Measurements from ENCODE around the gene CD63.

The CD63 gene

DNA sequence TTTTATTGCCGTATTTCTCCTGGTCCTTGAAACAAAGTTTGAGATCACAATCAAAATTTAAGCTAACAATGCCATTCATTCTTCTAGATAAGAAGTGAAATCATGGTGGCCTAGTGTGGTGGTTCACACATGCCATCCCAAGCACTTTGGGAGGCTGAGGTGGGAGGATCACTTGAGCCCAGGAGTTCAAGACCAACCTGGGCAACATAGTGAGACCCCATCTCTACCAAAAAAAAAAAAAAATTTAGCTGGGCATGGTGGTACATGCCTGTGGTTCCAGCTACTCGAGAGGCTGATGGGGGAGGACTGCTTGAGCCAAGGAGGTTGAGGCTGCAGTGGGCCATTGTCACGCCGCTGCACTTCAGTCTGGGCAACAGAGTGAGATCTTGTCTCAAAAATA, 38.3 kb upstream of the CD63 start:
- Histone ChIP-seq H2AFZ (ENCODE audit: low read length) (no peak overlapping the region), H3K9ac (ENCODE audit: low read depth, low read length, poor library complexity, severe bottlenecking) (no peak overlapping the region), H3K4me2 (ENCODE audit: low read depth, low read length, poor library complexity, severe bottlenecking) (no peak overlapping the region), H4K20me1 (ENCODE audit: insufficient read depth, low read length, poor library complexity, severe bottlenecking) (no peaks in the 10 kb centered on the region), H3K9me3 (ENCODE audit: insufficient read depth, low read depth, low read length) (no peaks in the 10 kb centered on the region), H3K4me3 (ENCODE audit: low read length, poor library complexity, severe bottlenecking) (no peak overlapping the region), H3K79me2 (ENCODE audit: insufficient read depth, low read length) (peaks cover 17% of the 10 kb centered on the region; the same call in 1 of the 2 replicates), H3K9me2 (replicated peaks; ENCODE audit: low read depth, low read length) (no peaks in the 10 kb centered on the region), H3F3A (ENCODE audit: low read depth) (no peaks in the 10 kb centered on the region), H3K36me3 (ENCODE audit: insufficient read depth, low read length) (peaks cover 66% of the 10 kb centered on the region; the same call in 1 of the 2 replicates), H3K4me1 (ENCODE audit: insufficient read depth, low read length, poor library complexity, severe bottlenecking) (no peaks in the 10 kb centered on the region), H3K27me3 (ENCODE audit: insufficient read depth, low read length, poor library complexity, severe bottlenecking) (no peaks in the 10 kb centered on the region)
- TF ChIP-seq, protein P1, sequence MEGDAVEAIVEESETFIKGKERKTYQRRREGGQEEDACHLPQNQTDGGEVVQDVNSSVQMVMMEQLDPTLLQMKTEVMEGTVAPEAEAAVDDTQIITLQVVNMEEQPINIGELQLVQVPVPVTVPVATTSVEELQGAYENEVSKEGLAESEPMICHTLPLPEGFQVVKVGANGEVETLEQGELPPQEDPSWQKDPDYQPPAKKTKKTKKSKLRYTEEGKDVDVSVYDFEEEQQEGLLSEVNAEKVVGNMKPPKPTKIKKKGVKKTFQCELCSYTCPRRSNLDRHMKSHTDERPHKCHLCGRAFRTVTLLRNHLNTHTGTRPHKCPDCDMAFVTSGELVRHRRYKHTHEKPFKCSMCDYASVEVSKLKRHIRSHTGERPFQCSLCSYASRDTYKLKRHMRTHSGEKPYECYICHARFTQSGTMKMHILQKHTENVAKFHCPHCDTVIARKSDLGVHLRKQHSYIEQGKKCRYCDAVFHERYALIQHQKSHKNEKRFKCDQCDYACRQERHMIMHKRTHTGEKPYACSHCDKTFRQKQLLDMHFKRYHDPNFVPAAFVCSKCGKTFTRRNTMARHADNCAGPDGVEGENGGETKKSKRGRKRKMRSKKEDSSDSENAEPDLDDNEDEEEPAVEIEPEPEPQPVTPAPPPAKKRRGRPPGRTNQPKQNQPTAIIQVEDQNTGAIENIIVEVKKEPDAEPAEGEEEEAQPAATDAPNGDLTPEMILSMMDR (conservative IDR thresholded peaks at IDR 0.05; ENCODE audit: low read length), result no peak
- no peak for TF ChIP-seq EZH2phosphoT487 (IDR thresholded peaks at IDR 0.05; ENCODE audit: borderline replicate concordance)

DNA sequence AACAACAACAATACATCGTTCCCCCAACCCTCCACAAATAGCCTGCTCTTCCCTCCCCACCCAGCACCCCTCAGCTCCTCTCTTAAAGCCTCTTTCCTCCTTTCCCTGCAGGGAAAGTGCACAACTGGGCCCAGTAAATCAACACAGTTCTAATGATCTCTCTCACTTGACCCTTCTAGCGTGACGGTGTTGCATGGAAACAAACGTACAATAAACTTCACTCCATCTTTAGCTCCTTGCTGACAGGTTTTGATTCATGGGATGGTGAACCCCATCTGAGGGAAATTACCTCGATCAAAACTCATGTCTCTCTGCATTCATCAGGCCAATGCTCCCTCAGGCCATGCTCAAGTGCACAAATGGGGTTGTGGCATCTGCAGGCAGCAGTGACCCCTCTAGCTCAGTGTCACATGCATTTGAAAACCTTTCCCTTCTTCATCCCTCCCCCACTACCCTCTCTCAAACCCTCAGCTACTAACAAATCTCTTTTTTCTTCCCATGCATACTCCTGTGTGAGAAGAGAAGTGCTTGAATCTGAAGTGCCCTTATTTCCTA, 37.0 kb upstream of the CD63 start:
- TF ChIP-seq EZH2phosphoT487 (IDR thresholded peaks at IDR 0.05; ENCODE audit: borderline replicate concordance), result no peak
- TF ChIP-seq, protein P1 (conservative IDR thresholded peaks at IDR 0.05; ENCODE audit: low read length), result no peak
- H3K79me2 ChIP-seq (ENCODE audit: insufficient read depth, low read length), result peaks cover 9% of the 10 kb centered on the region; the same call in 1 of the 2 replicates
- H4K20me1 ChIP-seq (ENCODE audit: insufficient read depth, low read length, poor library complexity, severe bottlenecking), result no peaks in the 10 kb centered on the region
- no peak overlapping the region for H3K9ac ChIP-seq (ENCODE audit: low read depth, low read length, poor library complexity, severe bottlenecking)
- H3K4me3 ChIP-seq (ENCODE audit: low read length, poor library complexity, severe bottlenecking), result no peak overlapping the region
- H3K4me1 ChIP-seq (ENCODE audit: insufficient read depth, low read length, poor library complexity, severe bottlenecking), result no peaks in the 10 kb centered on the region
- H3K9me2 ChIP-seq (replicated peaks; ENCODE audit: low read depth, low read length), result no peaks in the 10 kb centered on the region
- no peak overlapping the region for H3K4me2 ChIP-seq (ENCODE audit: low read depth, low read length, poor library complexity, severe bottlenecking)
- no peaks in the 10 kb centered on the region for H3K9me3 ChIP-seq (ENCODE audit: insufficient read depth, low read depth, low read length)
- H3F3A ChIP-seq (ENCODE audit: low read depth), result no peaks in the 10 kb centered on the region
- no peak overlapping the region for H2AFZ ChIP-seq (ENCODE audit: low read length)
- H3K36me3 ChIP-seq (ENCODE audit: insufficient read depth, low read length), result peaks cover 54% of the 10 kb centered on the region; the same call in 1 of the 2 replicates
- no peaks in the 10 kb centered on the region for H3K27me3 ChIP-seq (ENCODE audit: insufficient read depth, low read length, poor library complexity, severe bottlenecking)

DNA sequence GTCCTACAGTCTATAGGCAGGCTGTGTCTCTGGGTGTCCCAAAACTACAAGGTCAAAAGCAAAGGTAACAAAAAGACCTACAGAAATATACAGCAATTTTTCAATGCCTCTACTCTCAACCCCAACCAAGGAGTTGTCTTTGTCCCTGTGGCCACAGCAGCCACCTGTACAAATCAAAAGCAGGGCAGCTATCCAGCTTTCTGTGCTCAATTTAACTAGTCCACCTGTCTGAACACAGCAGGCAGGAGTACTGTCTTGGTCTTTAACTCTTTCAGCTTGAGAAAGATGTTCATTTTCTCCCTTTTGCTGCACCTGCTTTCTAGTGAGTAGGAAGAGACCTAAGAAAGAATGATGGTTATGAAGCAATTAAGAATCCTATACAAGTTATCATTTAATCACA, 33.8 kb upstream of the CD63 start:
- no peak overlapping the region for H3K4me2 ChIP-seq (ENCODE audit: low read depth, low read length, poor library complexity, severe bottlenecking)
- H3K4me3 ChIP-seq (ENCODE audit: low read length, poor library complexity, severe bottlenecking), result no peak overlapping the region
- H2AFZ ChIP-seq (ENCODE audit: low read length), result no peak overlapping the region
- H3K9me2 ChIP-seq (replicated peaks; ENCODE audit: low read depth, low read length), result no peaks in the 10 kb centered on the region
- no peaks in the 10 kb centered on the region for H3F3A ChIP-seq (ENCODE audit: low read depth)
- H3K4me1 ChIP-seq (ENCODE audit: insufficient read depth, low read length, poor library complexity, severe bottlenecking), result no peaks in the 10 kb centered on the region
- peaks cover 5% of the 10 kb centered on the region; the same call in 1 of the 2 replicates for H3K79me2 ChIP-seq (ENCODE audit: insufficient read depth, low read length)
- H3K27me3 ChIP-seq (ENCODE audit: insufficient read depth, low read length, poor library complexity, severe bottlenecking), result no peaks in the 10 kb centered on the region
- no peak overlapping the region for H3K9ac ChIP-seq (ENCODE audit: low read depth, low read length, poor library complexity, severe bottlenecking)
- H3K36me3 ChIP-seq (ENCODE audit: insufficient read depth, low read length), result peaks cover 68% of the 10 kb centered on the region
- H4K20me1 ChIP-seq (ENCODE audit: insufficient read depth, low read length, poor library complexity, severe bottlenecking), result no peaks in the 10 kb centered on the region
- peaks cover 5% of the 10 kb centered on the region; the same call in 1 of the 2 replicates for H3K9me3 ChIP-seq (ENCODE audit: insufficient read depth, low read depth, low read length)
- no peak for TF ChIP-seq EZH2phosphoT487 (IDR thresholded peaks at IDR 0.05; ENCODE audit: borderline replicate concordance)
- TF ChIP-seq, protein P1 (conservative IDR thresholded peaks at IDR 0.05; ENCODE audit: low read length), result no peak
